Measurements from ENCODE around the gene RPS6KA4.
"Not testable (repeated sequence)": the region's sequence is repeated elsewhere in the genome, so short reads cannot be mapped to it uniquely, and the experiment has no call there.

RPS6KA4 gene

DNA sequence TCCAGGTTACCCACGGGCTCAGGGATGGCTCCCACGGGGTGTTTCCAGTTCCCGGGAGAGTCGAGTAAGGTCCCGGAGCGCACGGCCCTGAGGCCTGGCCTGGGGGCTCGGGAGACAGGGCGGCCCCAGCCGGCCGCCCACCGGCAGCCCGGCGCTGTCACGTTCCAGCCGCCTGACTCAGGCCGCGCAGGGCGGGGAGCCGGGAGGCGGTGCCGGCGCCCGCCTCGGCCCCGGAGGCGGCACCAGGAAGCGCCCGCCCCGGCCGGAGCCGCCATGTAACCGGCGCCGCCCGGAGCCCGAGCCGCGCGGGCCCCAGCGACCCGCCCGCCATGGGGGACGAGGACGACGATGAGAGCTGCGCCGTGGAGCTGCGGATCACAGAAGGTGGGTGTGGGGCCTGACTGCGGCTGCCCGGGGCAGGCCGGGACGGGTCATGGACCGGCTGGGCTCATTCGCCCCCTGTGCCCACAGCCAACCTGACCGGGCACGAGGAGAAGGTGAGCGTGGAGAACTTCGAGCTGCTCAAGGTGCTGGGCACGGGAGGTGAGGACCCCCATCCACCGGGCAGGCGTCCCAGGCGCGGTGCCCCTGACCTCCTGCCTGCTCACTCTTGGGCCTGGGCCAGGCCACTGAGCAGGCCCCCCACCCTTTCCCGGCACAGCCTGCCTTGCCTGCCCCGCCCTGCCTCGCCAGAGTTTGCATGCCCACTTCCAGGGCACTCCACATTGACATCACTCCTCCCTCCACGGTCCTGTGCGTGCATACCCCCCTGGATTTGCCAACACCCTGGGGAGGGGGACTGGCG is at the start of gene RPS6KA4:
RPS6KA4 (plus strand) TSS at position 256 of the 805 bp plus-strand sequence; CDS start at position 330, 74 bp downstream.
- peak in 1 of 3 experiments; percentile 34 for DNase-seq (ENCODE audit: low read depth in 2 of 3, low spot score in 2 of 3)

DNA sequence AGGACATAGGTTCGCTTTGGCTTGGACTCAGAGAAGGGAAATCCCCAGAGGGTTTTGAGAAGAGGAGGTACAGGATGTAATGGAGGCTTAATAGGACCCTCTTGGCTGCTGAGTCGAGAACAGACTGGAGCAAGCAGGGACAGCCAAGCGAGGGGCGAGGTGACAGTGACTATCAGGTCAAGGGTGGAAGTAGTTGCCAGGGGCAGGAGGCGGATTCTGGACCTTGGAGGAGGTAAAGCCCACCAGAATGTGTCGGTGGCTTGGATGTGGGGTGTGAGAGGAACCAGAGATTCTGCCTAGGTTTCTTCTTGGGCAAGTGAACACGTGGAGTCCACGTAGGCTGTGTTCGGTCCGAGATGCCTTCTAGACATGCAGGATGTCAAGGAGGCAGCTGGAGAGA is 46.0 kb upstream of the RPS6KA4 start:
- no peak for DNase-seq (ENCODE audit: low read depth in 2 of 3, low spot score in 2 of 3)

- no peak for DNase-seq (ENCODE audit: low read depth in 2 of 3, low spot score in 2 of 3)
Observed at GRCh38 chr11:64313491-64314145, 45.3 kb upstream of the RPS6KA4 start.

DNA sequence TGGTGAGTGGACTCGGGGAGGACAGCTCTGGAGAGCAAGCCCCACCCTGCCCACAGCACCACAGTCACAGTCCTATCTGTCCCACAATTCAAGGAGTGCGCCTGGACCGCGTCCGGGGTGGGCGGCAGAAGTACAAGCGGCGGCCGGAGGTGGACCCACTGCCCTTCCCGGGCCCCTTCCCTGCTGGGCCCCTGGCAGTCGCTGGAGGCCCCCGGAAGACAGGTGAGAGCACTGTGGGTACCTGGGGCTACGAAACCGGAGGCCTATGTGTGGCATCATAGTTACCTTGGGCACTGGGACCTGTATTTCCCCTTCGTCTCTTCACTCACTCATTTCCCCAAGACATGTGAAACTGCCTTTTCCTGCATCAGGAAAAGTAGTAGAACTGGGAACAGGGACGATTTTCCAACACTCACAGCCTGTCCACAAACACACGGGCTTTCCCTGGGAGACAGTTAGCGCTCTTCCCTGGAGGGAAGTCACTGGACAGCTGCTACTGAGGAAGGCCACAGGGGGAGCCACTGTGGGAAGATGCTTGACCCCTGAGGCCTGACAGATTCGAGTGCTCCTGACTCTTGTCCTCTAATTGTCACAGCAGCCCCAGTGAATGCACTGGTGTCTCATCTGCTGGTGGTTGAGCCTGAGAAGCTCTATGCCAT is 44.7 kb upstream of the RPS6KA4 start:
- DNase-seq (ENCODE audit: low read depth in 2 of 3, low spot score in 2 of 3): no peak

- DNase-seq (ENCODE audit: low read depth in 2 of 3, low spot score in 2 of 3): no peak
Observed at GRCh38 chr11:64314805-64315561, 44.0 kb upstream of the RPS6KA4 start.

DNA sequence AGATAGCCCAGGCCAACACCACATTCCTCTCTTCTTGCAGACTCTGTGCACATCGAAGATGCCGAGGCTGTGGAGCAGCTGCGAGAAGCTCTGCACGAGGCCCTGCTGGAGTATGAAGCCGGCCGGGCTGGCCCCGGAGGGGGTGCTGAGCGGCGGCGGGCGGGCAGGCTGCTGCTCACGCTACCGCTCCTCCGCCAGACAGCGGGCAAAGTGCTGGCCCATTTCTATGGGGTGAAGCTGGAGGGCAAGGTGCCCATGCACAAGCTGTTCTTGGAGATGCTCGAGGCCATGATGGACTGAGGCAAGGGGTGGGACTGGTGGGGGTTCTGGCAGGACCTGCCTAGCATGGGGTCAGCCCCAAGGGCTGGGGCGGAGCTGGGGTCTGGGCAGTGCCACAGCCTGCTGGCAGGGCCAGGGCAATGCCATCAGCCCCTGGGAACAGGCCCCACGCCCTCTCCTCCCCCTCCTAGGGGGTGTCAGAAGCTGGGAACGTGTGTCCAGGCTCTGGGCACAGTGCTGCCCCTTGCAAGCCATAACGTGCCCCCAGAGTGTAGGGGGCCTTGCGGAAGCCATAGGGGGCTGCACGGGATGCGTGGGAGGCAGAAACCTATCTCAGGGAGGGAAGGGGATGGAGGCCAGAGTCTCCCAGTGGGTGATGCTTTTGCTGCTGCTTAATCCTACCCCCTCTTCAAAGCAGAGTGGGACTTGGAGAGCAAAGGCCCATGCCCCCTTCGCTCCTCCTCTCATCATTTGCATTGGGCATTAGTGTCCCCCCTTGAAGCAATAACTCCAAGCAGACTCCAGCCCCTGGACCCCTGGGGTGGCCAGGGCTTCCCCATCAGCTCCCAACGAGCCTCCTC is 43.1 kb upstream of the RPS6KA4 start:
- DNase-seq (ENCODE audit: low read depth in 2 of 3, low spot score in 2 of 3): not testable (repeated sequence)

GRCh38 chr11:64316672-64317324 is 42.2 kb upstream of the RPS6KA4 start:
- DNase-seq (ENCODE audit: low read depth in 2 of 3, low spot score in 2 of 3): no peak

- peak; percentile 79 to 91 (median 84) for DNase-seq (ENCODE audit: low read depth in 2 of 3, low spot score in 2 of 3)
Observed at GRCh38 chr11:64317325-64317960, 41.5 kb upstream of the RPS6KA4 start, which contains the start of gene TRMT112. TRMT112 (minus strand) TSS chr11:64317559; CDS start chr11:64317526, 33 bp downstream.

DNA sequence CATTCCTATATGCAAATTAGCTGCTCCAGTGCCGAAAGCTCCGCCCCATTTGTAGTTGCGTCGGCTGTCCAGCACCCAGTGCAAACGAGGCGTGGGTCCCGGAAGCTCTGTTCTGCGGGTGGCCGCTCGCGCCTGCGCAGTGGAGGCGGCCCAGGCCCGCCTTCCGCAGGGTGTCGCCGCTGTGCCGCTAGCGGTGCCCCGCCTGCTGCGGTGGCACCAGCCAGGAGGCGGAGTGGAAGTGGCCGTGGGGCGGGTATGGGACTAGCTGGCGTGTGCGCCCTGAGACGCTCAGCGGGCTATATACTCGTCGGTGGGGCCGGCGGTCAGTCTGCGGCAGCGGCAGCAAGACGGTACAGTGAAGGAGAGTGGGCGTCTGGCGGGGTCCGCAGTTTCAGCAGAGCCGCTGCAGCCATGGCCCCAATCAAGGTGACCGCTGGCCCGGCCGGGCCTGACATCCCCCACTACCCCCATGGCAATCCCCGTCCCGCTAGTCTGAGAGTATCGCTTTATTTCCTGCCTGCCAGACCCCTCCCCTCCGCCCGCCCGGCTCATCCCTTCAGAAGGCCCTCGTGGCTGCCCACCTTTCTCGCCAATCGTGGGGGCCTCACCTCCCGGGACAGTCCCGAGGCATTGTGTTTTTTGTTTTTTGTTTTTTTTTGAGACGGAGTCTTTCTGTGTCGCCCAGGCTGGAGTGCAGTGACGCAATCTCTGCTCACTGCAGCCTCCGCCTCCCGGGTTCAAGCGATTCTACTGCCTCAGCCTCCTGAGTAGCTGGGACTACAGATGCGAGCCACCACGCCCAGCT is 40.8 kb upstream of the RPS6KA4 start, which contains the start of gene PRDX5:
PRDX5 (plus strand) TSS at position 161 of the 805 bp plus-strand sequence; CDS start at position 256, 95 bp downstream.
- DNase-seq (ENCODE audit: low read depth in 2 of 3, low spot score in 2 of 3): peak; percentile 79 to 95 (median 89)

DNA sequence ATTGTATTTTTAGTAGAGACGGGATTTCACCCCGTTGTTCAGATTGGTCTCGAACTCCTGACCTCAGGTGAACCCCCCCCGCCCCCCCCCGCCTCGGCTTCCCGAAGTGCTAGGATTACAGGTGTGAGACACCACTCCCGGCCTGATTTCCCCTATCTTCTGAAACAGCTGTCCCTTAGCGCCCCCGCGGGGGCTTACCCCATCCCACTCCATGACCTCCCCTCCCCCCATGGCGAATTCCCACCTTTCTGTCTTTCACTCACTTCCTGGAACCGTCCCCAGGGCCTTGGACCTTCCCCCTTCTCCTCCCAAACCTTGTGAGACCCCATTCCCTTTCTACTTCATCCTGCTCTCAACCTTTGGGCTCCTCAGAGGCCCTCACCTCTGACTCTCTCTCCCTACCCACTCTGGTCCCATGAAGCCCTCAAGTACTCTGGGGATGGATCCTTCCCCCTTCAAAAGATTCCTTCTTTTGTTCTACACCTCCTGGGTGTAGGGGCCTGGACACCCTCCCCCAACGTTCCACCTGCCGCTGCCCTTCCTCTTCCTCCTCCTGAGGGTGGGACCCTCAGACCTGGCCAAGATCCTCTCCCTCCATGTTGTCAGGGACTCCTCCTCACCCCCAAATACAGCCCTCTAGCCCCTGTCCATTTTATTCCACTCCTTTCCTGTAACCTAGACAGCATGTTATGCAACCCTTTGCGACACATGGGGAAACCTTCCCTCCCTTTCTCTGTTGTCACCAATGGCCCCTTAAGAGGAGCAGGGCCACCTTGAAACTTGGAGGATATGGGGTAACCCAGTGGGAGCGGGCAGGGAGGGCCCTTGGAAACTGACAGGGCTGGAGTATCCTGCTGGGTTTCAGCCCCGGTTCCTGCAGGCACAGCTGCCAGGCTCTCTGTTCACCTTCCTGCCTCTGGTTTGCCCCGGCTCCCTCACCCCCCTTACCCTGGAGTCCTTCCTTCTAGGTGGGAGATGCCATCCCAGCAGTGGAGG is 39.9 kb upstream of the RPS6KA4 start:
- DNase-seq (ENCODE audit: low read depth in 2 of 3, low spot score in 2 of 3): no peak

GRCh38 chr11:64320556-64320955 is 38.4 kb upstream of the RPS6KA4 start:
- DNase-seq (ENCODE audit: low read depth in 2 of 3, low spot score in 2 of 3): no peak

DNA sequence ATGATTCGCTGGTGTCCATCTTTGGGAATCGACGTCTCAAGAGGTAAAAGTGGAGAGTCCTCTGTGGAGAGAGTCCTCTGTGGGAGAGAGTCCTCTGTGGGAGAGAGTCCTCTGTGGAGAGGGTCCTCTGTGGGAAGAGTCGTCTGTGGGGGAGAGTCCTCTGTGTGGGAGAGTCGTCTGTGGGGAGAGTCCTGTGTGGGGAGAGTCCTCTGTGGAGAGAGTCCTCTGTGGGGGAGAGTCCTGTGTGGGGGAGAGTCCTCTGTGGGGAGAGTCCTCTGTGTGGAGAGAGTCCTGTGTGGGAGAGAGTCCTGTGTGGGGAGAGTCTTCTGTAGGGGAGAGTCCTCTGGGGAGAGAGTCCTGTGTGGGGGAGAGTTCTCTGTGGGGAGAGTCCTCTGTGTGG is 37.9 kb upstream of the RPS6KA4 start:
- DNase-seq (ENCODE audit: low read depth in 2 of 3, low spot score in 2 of 3): no peak

DNA sequence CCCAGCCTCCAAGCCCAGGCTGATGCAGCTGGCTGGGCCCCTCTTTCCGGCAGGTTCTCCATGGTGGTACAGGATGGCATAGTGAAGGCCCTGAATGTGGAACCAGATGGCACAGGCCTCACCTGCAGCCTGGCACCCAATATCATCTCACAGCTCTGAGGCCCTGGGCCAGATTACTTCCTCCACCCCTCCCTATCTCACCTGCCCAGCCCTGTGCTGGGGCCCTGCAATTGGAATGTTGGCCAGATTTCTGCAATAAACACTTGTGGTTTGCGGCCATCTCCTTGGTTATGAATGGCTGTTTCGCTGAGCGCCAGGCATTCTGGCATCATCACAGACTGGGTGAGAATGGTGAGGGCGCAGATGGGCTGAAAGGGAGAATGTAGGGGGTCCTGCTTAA is 37.4 kb upstream of the RPS6KA4 start:
- DNase-seq (ENCODE audit: low read depth in 2 of 3, low spot score in 2 of 3): no peak

GRCh38 chr11:64322925-64323260 is 36.1 kb upstream of the RPS6KA4 start:
- no peak for DNase-seq (ENCODE audit: low read depth in 2 of 3, low spot score in 2 of 3)

DNA sequence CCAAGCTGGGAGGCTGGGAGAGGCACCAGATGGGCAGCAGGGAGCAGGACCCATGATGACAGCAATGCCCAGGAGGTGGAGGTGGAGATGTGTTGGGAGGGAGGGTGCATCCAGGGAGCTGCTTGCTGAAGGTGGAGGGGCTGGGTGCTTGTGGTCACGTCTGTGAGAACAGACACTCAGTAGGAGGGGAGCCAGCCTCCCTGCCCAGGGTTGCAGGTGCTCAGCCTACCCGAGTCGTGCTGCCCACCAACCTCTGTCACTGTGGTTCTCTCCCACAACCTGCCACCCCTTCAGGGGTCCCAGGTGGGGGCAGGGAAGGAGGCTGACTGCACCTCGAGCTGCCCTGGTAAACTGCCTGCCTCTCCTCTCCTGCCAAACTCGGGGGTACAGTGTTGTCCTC is 35.6 kb upstream of the RPS6KA4 start:
- no peak for DNase-seq (ENCODE audit: low read depth in 2 of 3, low spot score in 2 of 3)

DNA sequence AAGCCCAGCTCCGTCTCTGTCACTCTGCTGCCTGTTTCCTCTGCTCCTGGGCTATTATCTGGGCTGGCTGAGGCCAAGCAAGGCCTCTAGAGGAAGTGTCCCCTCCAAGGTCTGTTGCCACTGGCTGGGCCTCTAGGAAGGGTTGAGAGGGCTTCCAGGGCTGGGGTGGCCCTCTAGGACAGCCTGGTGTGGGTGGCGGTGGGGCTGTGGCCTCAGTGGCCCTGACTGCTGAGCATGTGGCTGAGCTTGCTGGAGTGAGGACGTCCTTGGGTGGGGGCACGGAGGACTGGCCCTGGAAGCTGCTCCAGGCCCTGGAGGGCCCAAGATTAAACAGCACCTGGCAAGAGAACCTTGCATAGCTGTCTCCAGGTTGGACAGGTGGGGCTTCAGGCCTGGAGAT is 35.0 kb upstream of the RPS6KA4 start:
- DNase-seq (ENCODE audit: low read depth in 2 of 3, low spot score in 2 of 3): not testable (repeated sequence)

Data from activated CD8-positive, alpha-beta memory T cell treated with anti-CD3 and anti-CD28 coated beads for 48 hours (primary cell).